NCI-H146 (cell line): ENCODE data around the gene CCBE1.
A peak's percentile ranks its signal among the peaks of the same experiment; 100 is the strongest.

Experiments used
- DNase-seq: peaks from one replicate; lab custom pipeline; 2025; lab: John Stamatoyannopoulos, UW

The CCBE1 gene

DNA sequence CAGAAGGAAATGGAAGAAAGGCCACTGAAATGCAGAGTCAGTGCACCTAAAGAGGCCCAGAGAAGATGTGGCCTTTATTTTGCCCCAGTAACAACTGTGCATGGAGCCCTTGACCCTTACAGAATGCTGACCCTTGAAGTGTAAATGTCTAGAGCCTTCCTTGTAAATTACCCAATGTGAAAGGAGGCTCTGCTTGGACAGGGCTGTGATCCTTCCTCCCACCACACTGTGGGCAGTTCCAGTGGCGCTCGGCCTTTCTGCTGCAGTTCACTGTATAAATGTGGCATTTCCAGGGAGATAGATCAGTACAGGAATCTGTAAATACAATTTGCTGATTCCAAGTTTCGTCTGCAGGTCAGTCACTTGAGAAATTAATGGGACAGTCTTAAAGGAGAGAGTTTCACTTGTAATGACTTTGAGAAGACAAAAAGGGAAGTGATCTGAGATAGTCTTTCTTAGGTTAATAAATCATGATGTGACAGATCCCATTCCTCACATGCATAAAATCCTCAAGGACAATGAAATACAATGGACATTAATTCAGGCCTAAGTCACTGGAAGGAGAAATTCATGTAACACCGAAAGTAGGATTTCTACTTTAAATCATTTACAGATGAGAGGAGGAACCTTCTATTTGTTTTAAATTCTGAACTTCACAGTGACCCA lies 204.3 kb downstream of the CCBE1 start:
- no peak for DNase-seq

DNA sequence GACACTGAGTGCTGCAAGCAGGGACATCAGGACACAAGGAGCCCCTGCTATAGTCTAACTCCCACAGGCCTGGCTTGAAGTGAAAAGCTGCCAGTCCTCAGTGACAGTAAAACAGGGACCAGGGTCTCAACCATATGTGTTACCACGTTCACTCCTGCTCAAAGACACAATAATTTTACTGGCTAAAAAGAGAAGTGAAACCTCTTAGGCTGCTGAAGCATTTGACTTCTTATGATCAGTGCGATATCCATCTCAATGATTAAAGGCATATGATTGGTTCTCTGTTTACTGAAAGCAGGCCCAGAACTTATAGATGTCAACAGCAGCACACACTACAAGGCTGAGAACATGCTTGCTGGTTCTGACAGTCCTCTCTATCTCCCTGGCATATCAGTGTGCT lies 208.3 kb downstream of the CCBE1 start:
- no peak for DNase-seq

DNA sequence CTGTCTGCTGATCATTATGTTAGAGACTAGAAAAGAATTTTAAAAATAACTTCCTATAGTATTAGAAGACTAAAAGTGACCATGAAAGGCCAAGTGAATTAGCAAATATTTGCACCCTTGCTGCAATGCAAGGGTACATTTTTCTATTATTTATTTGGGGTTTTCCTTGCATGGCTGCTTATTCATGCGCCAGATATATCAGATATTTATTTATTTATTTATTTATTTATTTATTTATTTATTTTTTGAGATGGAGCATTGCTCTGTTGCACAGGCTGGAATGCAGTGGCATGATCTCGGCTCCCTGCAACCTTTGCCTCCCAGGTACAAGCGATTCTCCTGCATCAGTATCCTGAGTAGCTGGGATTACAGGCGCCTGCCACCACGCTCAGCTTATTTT lies 211.8 kb downstream of the CCBE1 start:
- no peak for DNase-seq

DNA sequence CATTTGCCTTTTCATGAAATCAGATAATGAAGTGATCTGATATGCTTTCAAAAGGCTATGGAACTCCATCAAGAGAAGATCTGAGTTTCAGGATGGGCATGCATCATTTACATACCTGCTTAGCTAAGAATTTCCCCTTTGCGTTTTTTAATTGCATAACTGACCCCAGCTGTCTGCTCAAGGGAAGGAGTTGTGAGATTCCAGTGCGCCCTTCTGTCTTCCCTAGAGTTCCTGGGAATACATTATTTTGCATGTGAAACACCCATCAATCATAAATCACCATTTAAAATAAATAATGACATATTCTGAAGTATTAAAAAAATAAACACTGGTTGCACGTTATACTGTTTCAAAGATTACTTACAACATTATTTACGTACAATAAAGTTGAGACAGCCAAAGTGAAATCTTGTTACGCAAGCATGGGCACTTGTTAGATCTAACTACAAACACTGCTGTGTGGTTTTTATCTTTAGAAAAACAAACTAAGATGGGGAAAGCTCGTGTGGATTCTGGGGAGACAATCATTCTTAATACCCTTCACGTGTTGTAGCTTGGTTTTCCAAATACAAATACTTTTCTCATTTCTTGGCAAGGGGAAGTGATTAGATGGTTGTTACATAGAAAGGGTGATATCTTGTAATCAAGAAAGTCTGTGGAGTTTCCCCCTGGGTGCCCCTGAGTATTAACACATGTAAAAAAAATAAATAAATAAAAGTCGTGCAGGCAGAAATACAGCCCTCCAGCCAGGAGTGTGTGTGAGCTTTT lies 212.5 kb downstream of the CCBE1 start:
- DNase-seq: no peak

DNA sequence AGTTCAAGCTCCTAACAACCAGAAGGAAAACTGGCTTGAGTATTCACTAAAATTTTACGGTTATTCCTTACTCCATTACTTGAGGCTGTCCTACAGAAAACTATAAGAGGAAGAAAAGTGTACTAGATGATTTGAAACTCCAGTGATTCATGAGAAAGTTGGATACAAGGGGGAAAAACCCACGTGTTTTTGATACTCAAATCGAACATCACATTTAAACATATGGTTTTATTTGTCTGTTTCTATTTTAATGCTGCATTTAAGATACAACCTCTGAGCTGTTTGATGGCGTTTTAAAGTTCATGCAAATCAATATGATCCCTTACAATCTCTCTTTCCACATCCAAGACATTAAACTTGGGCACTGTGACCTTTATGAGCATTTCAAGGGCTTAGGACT lies 213.1 kb downstream of the CCBE1 start:
- no peak for DNase-seq

DNA sequence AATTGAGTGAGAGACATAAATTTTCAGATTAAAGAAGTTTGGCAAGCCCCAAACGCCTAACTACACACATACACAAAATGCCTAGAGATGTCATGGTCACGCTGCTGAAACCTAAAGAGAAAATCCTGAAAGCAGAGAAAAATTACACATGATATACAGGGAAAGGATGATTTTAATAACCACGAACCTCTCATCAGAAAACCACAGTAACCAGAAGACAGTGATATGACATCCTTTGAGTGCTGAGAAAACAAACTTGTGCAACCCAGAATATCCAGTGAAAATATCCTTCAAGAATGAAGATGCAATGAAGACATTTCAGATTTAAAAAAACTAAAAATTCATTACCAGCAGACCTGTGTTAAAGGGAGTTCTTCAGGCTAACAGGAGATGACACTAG lies 215.8 kb downstream of the CCBE1 start:
- no peak for DNase-seq

DNA sequence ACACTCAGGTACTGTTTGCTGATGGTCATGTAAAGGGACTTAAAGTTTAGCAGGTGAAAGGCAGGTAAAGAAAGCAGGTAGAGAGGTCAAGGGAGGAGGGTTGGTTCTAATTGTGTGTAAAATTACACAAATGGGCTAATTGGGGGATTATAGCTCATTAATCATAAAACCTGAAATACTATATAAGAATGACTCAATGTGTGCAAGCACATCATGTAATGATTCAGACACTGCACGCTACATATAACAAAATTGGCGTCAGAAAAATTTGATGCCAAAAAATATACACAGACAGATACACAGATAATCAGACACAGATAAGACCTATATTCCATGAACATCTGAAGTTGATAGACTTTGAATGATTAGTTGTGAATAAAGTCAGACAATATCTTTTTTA lies 217.4 kb downstream of the CCBE1 start:
- DNase-seq: no peak

DNA sequence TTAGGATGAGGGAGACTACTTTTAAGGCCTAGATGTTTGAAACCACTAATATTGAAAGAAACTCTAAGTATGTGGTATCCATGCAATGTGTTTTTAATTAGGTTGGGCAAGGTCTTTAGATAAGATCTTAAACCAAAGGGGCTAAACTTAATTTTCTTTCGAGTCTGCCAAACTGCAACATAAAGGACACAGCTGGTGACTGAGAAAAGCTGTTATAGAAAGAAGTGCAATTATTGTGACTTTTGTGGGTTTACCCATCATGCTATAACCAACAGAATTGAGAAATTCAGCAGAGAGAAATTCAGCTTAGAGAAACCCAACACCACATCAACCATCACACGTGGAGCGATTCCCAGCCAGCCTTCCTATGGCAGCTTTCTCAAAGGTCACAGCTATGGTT lies 218.6 kb downstream of the CCBE1 start:
- no peak for DNase-seq

DNA sequence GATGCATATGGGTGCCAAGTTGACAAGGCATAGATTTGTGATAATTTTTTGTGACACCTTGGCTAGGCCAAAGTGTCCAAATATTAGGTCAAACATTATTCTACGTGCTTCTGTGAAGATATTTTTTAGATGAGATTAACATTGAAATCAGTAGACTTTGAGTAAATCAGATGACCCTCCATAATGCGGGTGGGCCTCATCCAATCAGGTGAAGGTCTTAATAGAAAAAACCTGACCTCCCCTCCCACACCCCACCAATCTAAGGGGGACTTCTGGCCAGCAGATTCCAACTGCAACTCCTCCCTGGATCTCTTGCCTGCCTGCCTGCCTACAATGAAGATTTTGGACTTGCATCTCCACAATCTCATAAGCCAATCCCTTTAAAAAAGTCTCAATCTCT lies 219.4 kb downstream of the CCBE1 start:
- DNase-seq: no peak

DNA sequence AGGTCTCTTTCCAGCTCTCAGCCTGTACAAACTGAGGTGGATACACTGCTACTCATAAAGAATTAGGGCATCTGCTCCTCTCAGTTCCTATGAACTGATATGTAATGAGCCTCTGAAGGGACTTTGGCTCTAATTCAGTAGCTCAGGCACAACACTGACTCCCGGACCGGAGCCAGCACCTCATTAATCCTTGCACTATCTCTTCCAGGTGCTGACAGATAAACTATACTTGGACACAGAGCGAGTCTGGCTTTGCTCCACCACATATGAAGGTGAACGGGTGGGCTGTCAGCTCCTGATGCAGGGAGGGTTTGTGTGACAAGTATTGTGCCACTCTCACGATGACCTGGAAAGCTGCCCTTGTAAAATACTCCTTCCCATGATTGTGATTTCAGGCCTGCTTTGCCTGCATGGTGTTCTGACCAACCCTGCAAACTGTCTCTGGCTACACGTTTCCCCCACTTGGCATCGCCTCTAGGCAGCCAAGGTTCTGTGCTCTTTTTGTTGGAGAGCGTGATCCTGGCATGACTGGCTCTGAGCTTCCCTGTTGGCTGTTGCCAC lies 226.6 kb downstream of the CCBE1 start:
- no peak for DNase-seq

DNA sequence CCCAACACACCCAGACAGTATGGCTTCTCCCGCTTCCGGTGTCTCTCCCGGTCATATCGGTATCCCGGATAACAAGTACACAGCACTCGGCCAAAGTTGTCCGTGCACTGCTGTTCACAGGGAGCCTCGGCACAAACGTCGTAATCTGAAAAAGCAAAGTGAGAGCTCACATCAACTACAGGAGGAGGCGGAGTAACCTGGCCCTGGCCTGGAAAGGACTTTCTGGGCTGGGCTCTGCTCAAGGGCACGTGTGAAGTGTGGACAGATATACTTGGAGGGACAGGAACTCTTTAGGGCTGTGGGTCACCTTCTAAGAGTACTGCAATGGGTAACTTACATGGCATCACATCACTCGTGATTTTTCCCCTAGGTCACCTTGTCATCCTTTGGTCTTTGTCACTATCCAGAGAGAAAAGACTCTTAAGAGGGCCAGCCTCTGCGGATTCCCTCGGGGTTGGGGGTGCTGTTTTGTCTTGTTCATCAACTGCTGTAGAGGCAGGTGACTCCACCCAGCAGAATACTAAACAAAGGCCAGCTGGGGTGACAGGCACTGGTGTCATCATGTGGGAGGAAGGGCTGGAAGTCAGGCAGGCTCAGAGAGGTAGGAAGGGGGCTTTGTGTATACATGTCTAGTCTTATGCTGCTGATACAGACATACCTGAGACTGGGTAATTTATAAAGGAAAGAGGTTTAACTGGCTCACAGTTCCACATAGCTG lies 227.6 kb downstream of the CCBE1 start:
- DNase-seq: no peak

DNA sequence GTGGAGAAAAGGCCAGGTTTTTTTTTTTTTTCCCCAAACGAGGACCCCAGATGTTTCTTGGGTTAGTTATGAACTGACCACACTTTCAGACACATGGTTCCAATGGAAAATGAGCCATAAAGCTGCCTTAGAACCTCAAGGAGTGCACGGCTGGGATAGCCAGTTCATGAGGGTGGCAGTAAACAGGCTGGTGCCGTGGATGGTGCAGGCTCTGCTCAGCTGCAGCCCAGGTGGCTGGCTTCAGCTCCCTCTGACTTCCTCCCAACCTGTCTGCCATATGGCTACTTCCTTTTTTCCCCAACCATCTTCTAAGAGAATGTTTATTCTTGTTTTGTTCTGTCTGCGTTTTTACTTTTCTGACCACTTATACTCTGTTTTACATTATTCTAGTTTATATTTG lies 228.4 kb downstream of the CCBE1 start:
- DNase-seq: no peak

DNA sequence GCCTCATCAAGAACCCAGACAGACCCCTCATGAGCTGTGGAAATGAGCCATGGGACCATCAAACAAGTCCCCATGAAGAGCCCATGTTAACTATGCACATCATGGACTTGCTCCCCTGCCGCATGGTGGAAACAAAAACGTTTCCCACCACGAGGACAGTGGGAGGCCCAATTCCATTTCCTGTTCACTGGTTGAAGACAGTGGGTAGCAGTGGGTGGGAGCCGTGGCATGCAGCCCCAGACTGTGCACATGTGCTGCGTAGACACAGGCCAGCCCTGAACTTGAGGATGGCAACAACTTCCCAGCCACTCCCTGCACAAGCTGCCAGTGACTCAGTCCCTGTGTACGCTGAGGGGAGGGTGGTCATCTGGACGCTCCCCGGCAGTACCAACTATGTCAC lies 229.7 kb downstream of the CCBE1 start:
- DNase-seq: no peak

DNA sequence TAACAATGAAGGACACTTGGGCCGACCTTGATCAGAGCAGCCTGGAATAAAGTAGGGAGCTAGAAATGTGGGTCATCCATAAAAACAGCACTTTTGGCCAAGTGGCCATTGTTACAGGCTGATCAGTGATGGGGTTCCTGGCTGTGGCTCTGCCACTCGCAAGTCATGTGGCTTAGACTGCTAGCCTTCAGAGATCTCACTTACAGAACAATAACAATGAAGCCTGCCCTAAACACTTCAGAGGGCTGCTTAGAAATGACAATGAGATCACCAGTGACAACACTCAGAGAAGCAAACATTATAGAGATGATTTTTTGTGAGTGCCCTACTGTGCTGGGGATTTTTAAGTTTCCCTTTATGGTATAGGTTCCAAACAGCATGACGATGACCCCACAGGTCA lies 230.2 kb downstream of the CCBE1 start:
- no peak for DNase-seq

DNA sequence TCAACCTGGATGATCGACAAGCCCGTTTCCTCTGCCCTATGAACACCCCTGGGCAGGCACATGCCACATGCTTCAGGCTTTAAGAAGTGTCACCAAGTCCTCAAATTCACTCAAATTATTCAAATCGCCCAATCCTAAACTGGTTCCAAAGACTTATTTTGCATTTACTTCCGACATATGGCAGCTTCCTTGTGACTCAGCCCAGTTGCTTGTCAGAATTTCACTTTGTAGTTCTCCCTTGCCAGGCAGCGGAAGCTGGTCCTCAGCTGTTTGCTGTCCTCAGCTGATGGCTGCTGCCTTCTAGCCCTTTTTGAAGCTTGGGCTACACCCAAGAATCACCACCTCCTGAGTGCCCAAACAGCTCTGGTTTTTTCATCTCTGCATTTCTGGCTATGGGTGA lies 232.7 kb downstream of the CCBE1 start:
- DNase-seq: no peak

DNA sequence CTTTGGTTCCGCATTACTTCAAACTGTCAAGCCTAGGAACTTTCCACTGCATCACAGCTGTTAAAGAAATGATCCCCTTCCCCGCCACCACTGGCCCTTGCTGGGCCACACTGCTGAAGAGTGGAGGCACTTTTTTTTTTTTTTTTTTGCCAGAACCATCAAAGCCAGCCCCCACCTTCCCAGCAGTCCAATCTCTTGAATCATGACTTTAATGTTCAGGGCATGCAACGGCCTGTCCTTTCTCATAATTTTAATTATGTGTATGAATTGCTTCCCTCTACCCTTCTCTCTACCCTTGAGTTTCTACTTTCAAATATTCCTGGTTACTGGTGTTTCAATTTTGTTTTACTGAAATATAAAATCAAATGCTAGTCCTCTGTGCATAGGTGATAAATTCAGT lies 236.1 kb downstream of the CCBE1 start:
- no peak for DNase-seq

DNA sequence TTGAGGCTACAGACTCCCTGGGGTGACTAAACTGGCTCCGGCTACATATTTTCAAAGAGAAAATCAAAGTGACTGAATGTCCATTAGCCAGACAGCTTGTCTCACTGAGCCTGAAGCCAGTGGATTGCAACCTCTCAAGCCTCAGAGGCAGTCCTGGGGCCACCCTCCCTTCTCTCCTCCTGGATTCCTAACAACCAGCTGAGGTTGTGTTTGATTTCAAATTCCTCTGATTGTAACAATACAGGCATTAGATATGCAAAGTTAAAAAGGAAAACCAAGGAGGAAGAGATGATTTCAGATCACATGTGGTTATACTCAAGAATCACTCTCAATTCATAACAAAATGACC lies 237.2 kb downstream of the CCBE1 start:
- DNase-seq: no peak

DNA sequence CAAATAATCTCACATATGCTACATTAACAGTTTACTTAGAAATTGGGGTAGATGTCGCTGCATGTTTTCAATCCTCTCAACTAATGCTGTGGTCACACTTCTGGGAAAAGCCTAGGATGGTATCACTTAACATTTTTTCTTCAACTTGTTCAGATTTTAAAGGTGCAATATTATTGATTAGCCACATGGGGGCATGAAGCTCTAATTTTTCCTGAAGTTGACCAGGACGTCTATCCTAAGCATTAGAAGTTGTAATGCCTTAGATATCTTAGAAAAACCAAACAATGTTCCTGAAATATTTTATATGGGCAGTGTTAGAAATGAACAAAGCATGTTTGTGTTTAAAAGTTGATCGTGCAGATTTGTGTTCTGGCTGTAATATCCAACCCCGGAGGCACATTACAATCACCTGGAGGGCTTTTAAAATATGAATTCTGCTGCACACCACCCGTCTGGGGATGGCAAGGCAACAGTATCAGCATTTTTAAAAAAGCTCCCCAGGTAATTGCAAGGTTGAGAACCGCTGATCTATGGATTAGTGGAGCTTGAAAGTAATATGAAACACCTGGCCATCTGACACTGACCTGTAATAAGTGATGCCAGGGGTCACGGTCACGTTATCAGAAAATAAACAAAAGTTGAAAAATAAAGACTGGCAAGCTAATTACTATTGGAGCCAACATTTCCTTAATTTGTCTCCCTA lies 237.7 kb downstream of the CCBE1 start:
- DNase-seq: peak; percentile 99

DNA sequence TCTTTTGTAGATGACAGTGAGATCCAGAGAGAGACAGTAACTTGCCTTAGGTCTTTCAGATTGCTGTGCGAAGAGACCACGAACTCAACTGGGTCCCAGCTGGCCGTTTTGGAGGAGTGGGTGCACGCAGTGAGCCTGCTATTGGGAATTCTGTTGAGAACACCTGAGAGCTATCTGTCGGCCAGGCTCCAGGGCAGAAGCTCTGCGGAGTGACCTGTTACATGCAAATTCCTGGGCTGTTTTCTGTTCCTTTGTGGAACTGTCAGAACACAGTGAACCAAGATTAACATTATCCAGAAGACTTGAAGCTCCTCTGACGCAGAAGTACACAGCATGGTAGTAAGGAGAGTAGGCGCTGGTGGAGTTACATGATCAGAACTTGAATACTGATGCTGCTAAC lies 238.6 kb downstream of the CCBE1 start:
- DNase-seq: no peak

DNA sequence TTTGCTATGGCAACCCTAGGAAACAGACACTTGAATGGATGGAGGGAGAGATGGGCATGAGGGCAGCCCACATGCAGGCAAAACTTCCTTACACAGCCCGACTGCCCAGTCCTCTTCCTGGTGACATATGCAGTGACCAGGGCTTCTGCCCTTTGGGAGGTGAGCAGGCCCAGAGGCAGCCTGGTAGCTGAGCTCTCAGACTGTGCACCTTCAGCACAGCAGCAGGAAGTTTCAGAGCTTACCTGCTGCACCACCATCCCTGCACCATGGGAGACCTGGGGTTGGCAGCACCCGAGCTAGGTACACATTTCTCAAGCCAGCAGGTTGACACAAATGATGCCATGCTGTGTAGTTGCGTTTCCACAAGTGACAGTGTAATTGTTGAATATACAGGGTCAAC lies 240.6 kb downstream of the CCBE1 start:
- DNase-seq: no peak

DNA sequence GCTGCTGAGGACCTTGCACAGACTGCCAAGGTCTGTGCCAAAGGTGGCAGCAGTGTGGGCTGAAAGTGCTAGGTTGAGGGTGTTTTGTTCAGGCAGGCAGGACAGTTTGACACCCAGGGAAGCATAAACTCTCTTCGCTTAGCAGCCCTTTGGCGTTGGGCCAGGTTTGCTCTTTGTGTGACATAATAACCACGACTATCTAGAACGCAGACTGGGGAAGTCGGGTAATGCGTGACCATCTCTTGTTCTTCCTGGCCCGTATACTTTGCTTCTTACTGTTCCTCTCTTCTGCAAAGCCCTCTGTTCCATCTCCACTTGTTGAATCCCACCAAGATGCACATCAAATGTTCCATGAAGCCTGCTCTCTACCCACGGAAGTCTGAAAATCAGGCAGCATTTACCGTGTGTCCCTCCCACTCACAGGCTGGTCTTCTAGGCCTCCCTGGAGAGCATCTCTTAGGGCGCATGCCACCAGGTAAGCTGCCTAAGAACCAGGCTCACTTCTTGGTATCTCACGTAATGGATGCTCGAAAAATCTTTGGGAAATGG lies 241.4 kb downstream of the CCBE1 start:
- DNase-seq: peak; percentile 19
